ENCODE data around the gene ITGB3BP.

DNA sequence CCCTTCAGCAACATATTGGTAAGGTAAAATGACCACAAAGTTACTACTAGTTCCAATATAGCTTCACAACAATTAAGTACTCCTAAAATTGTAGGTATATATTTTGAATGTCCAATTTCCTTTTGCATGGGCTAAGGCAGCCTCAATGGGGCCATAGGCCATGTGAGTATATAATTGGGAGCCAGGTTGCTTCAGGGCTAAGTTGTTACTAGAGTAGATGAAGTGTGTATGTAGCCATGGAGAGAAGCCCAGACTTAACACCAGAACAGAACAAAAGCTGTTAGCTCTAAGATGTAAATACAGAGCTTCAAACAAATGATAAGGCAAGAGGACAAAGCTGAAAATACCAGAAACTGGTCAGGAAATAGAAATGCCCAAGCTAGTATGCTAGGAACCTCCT, 16.2 kb downstream of the ITGB3BP start:
- TF ChIP-seq, protein P1, sequence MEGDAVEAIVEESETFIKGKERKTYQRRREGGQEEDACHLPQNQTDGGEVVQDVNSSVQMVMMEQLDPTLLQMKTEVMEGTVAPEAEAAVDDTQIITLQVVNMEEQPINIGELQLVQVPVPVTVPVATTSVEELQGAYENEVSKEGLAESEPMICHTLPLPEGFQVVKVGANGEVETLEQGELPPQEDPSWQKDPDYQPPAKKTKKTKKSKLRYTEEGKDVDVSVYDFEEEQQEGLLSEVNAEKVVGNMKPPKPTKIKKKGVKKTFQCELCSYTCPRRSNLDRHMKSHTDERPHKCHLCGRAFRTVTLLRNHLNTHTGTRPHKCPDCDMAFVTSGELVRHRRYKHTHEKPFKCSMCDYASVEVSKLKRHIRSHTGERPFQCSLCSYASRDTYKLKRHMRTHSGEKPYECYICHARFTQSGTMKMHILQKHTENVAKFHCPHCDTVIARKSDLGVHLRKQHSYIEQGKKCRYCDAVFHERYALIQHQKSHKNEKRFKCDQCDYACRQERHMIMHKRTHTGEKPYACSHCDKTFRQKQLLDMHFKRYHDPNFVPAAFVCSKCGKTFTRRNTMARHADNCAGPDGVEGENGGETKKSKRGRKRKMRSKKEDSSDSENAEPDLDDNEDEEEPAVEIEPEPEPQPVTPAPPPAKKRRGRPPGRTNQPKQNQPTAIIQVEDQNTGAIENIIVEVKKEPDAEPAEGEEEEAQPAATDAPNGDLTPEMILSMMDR (IDR thresholded peaks at IDR 0.05) = no peak
- no peak for TF ChIP-seq POLR2A (IDR thresholded peaks at IDR 0.05)

Measured in body of pancreas (tissue), 4 donors.